ENCODE data around the gene ICAM1.
"Not testable (repeated sequence)": the region's sequence is repeated elsewhere in the genome, so short reads cannot be mapped to it uniquely, and the experiment has no call there.

Gene ICAM1

GRCh38 chr19:10277795-10278589, 7.1 kb downstream of the ICAM1 start:
- no peak for DNase-seq (ENCODE audit: low read depth in 2 of 2)

- no peak for DNase-seq (ENCODE audit: low read depth in 2 of 2)
Observed at GRCh38 chr19:10278935-10279334, 8.0 kb downstream of the ICAM1 start.

- no peak for DNase-seq (ENCODE audit: low read depth in 2 of 2)
Observed at GRCh38 chr19:10279737-10280442, 9.0 kb downstream of the ICAM1 start.

GRCh38 chr19:10282043-10282442, 11.1 kb downstream of the ICAM1 start:
- not testable (repeated sequence) for DNase-seq (ENCODE audit: low read depth in 2 of 2)

- DNase-seq (ENCODE audit: low read depth in 2 of 2): no peak
Observed at GRCh38 chr19:10283301-10284064, 12.6 kb downstream of the ICAM1 start.

- DNase-seq (ENCODE audit: low read depth in 2 of 2): no peak
Observed at GRCh38 chr19:10284065-10284959, 13.4 kb downstream of the ICAM1 start.

- no peak for DNase-seq (ENCODE audit: low read depth in 2 of 2)
Observed at GRCh38 chr19:10284960-10285278, 14.0 kb downstream of the ICAM1 start.

- no peak for DNase-seq (ENCODE audit: low read depth in 2 of 2)
Observed at GRCh38 chr19:10285393-10285792, 14.5 kb downstream of the ICAM1 start.

GRCh38 chr19:10286803-10287737, 16.1 kb downstream of the ICAM1 start, which contains the start of gene ICAM4:
TSS of gene ICAM4 (plus strand) at chr19:10286955. CDS start at chr19:10287013, 58 bp downstream.
- peak in 1 of 2 donors; percentile 37 for DNase-seq (ENCODE audit: low read depth in 2 of 2)

GRCh38 chr19:10288662-10289166, 17.8 kb downstream of the ICAM1 start:
- DNase-seq (ENCODE audit: low read depth in 2 of 2): peak in 1 of 2 donors; percentile 46

- DNase-seq (ENCODE audit: low read depth in 2 of 2): peak in 1 of 2 donors; percentile 66
Observed at GRCh38 chr19:10289167-10289835, 18.4 kb downstream of the ICAM1 start.

- DNase-seq (ENCODE audit: low read depth in 2 of 2): peak in 1 of 2 donors; percentile 25
Observed at GRCh38 chr19:10289836-10290356, 19.0 kb downstream of the ICAM1 start, which contains the start of gene ICAM5. TSS of gene ICAM5 (plus strand) at chr19:10289952. CDS start at chr19:10290044, 92 bp downstream.

- no peak for DNase-seq (ENCODE audit: low read depth in 2 of 2)
Observed at GRCh38 chr19:10290357-10290875, 19.5 kb downstream of the ICAM1 start.

- DNase-seq (ENCODE audit: low read depth in 2 of 2): peak in 1 of 2 donors; percentile 52
Observed at GRCh38 chr19:10290876-10291553, 20.1 kb downstream of the ICAM1 start.

- no peak for DNase-seq (ENCODE audit: low read depth in 2 of 2)
Observed at GRCh38 chr19:10291554-10292205, 20.8 kb downstream of the ICAM1 start.

- DNase-seq (ENCODE audit: low read depth in 2 of 2): peak; percentile 67 to 86
Observed at GRCh38 chr19:10292206-10292788, 21.4 kb downstream of the ICAM1 start.

All from stimulated activated CD4-positive, alpha-beta T cell treated with anti-CD3 and anti-CD28 coated beads, Interleukin-4, amount 100 ng/mL, for 48 hours (primary cell).